A673 (cell line): Measurements from ENCODE around the gene RPL36AL. TPM values are rescaled to one million over a fixed set of nuclear protein-coding genes. Genes with fewer than 3 reads are reported as not detected.

Source experiments
- BruUV-seq: library from RNA; stranded (reverse); fragments of 400-500 nt; replicated peaks from 2 replicates; lab custom pipeline; 2021; lab: Mats Ljungman, UMichigan
- CTCF ChIA-PET: fragments of 300-600 bp; sonication (Branson Sonifier 250); formaldehyde crosslinking; loops from one replicate; lab custom pipeline; 2022; ENCODE audit warnings: antibody characterized with exemption; lab: Charles Lee
- POLR2A ChIA-PET: fragments of 300-600 bp; sonication (Branson Sonifier 250); formaldehyde crosslinking; loops from one replicate; lab custom pipeline; 2022; ENCODE audit warnings: antibody characterized with exemption; ENCODE audit not compliant: low non-redundant PET; lab: Charles Lee
- DNase-seq: peaks from one replicate; pipeline ENCODE4 v3.0.0-alpha.2; 2015; ENCODE audit warnings: low spot score
- H3K27ac ChIP-seq: fragments of 200-600 bp; sonication (generic); 2 replicates; pipeline ENCODE4 v1.5.1; 2016; ENCODE audit warnings: mixed run types, low read depth, mild to moderate bottlenecking, mixed read lengths, antibody characterized with exemption, low read length; ENCODE audit not compliant: poor library complexity, severe bottlenecking
- H3K27me3 ChIP-seq: fragments of 200-600 bp; sonication (generic); replicated peaks from 2 replicates; pipeline ENCODE4 v1.6.1; 2017; ENCODE audit warnings: mixed run types, low read depth, mild to moderate bottlenecking, mixed read lengths, antibody characterized with exemption, low read length; ENCODE audit not compliant: insufficient read depth, poor library complexity
- H3K36me3 ChIP-seq: fragments of 200-600 bp; sonication (generic); 2 replicates; pipeline ENCODE4 v1.6.1; 2016; ENCODE audit warnings: mixed run types, mild to moderate bottlenecking, mixed read lengths, antibody characterized with exemption, low read length; ENCODE audit not compliant: insufficient read depth, poor library complexity, severe bottlenecking
- H3K4me1 ChIP-seq: fragments of 200-600 bp; sonication (generic); 2 replicates; pipeline ENCODE4 v1.6.1; 2017; ENCODE audit warnings: mixed run types, mild to moderate bottlenecking, mixed read lengths, antibody characterized with exemption, low read length; ENCODE audit not compliant: insufficient read depth, poor library complexity, severe bottlenecking
- H3K4me3 ChIP-seq: fragments of 200-600 bp; sonication (generic); 2 replicates; pipeline ENCODE4 v1.5.1; 2016; ENCODE audit warnings: low read depth, mixed run types, mild to moderate bottlenecking, mixed read lengths, low read length; ENCODE audit not compliant: poor library complexity, severe bottlenecking
- H3K9me3 ChIP-seq: fragments of 200-600 bp; sonication (generic); 2 replicates; pipeline ENCODE4 v1.6.1; 2016; ENCODE audit warnings: mixed run types, low read depth, mild to moderate bottlenecking, mixed read lengths, antibody characterized with exemption, low read length; ENCODE audit not compliant: poor library complexity, severe bottlenecking
- CTCF ChIP-seq: fragments of 300-800, 200-600 bp; sonication (generic); conservative IDR thresholded peaks from 2 replicates; pipeline ENCODE4 v1.5.1; 2017; ENCODE audit warnings: low read depth, mild to moderate bottlenecking, antibody characterized with exemption, low read length, moderate library complexity, mixed read lengths
- EZH2 ChIP-seq: fragments of 200-600 bp; sonication (generic); IDR thresholded peaks from 2 replicates; pipeline ENCODE4 v1.6.1; 2017; ENCODE audit warnings: borderline replicate concordance, low read depth, mild to moderate bottlenecking, mixed read lengths, antibody characterized with exemption, low read length; ENCODE audit not compliant: poor library complexity, severe bottlenecking
- intact Hi-C: fragments of 100-400 bp; cut with micrococcal nuclease; formaldehyde crosslinking; loops from one replicate; pipeline ENCODE4 v1.10.0; 2022; ENCODE audit not compliant: unreplicated experiment
- total RNA-seq: library from RNA; stranded (reverse); gene quantifications from 2 replicates; pipeline ENCODE4 v1.2.3, GENCODE V29; 2021

The RPL36AL gene
- total RNA-seq, 1 experiment from 2014 or later = 202 TPM

- CTCF ChIA-PET = interaction anchor here (0.5 to 1.7 kb wide), 9 partner anchors 10 to 228 kb away, joined by 3 to 23 read pairs (median 5); partner anchors contain the start of genes KLHDC2, MGAT2 and RPL36AL
- peaks cover 14% of the 10 kb centered on the region for H3K4me1 ChIP-seq
- DNase-seq = peak; percentile 78
- H3K4me3 ChIP-seq = peak within 1 kb of the TSS; percentile 95
- peak within 1 kb of the TSS; percentile 96 for H3K27ac ChIP-seq
- BruUV-seq = TSS peak; percentile 16
- TF ChIP-seq EZH2 (no peak), CTCF (no peak)
- no peaks in the 10 kb centered on the region for H3K27me3 ChIP-seq
- intact Hi-C loops = loop anchor here (2.0 to 5.0 kb wide), 6 partner anchors 54 to 898 kb away; partner anchors contain the start of genes KLHDC2, MAP4K5, NEMF and POLE2
- H3K36me3 ChIP-seq = peaks cover 6% of the 10 kb centered on the region
- H3K9me3 ChIP-seq = no peaks in the 10 kb centered on the region
- POLR2A ChIA-PET = no interaction called here
Observed at GRCh38 chr14:49634547-49635334, 14.3 kb upstream of the RPL36AL start, which contains the start of gene DNAAF2. Gene DNAAF2 (minus strand): TSS chr14:49635244. CDS start chr14:49635149, 95 bp downstream.

- POLR2A ChIA-PET = interaction anchor here (0.7 kb wide), 1 partner anchor 195 kb away, joined by 4 read pairs; no protein-coding TSS in a partner anchor
- DNase-seq = peak; percentile 98
- Histone ChIP-seq H3K27me3 (no peaks in the 10 kb centered on the region), H3K4me3 (peak overlapping the region; percentile 95), H3K4me1 (peaks cover 14% of the 10 kb centered on the region), H3K9me3 (no peaks in the 10 kb centered on the region), H3K36me3 (peaks cover 3% of the 10 kb centered on the region), H3K27ac (peak overlapping the region; percentile 96)
- intact Hi-C loops = loop anchor here (2.0 to 5.0 kb wide), 6 partner anchors 55 to 899 kb away; partner anchors contain the start of genes KLHDC2, MAP4K5, NEMF and POLE2
- BruUV-seq = no TSS peak
- CTCF ChIA-PET = interaction anchor here (0.5 to 1.7 kb wide), 12 partner anchors 10 to 228 kb away, joined by 3 to 23 read pairs (median 3); partner anchors contain the start of genes KLHDC2, MGAT2 and RPL36AL
- TF ChIP-seq EZH2 (no peak), CTCF (peak; percentile 99)
Observed at GRCh38 chr14:49633640-49634546, 13.5 kb upstream of the RPL36AL start.
